HTR-8/SVneo (cell line): ENCODE data around the gene COQ2.

ENCODE experiments used
- DNase-seq: peaks from one replicate; pipeline ENCODE4 v3.0.0; 2011; ENCODE audit warnings: low spot score, mixed read lengths; ENCODE audit not compliant: insufficient read length
- FAIRE-seq: peaks from 2 replicates; lab custom pipeline; 2011; peaks lifted over from hg19 to GRCh38; lab: Jason Lieb, UNC

The COQ2 gene

DNA sequence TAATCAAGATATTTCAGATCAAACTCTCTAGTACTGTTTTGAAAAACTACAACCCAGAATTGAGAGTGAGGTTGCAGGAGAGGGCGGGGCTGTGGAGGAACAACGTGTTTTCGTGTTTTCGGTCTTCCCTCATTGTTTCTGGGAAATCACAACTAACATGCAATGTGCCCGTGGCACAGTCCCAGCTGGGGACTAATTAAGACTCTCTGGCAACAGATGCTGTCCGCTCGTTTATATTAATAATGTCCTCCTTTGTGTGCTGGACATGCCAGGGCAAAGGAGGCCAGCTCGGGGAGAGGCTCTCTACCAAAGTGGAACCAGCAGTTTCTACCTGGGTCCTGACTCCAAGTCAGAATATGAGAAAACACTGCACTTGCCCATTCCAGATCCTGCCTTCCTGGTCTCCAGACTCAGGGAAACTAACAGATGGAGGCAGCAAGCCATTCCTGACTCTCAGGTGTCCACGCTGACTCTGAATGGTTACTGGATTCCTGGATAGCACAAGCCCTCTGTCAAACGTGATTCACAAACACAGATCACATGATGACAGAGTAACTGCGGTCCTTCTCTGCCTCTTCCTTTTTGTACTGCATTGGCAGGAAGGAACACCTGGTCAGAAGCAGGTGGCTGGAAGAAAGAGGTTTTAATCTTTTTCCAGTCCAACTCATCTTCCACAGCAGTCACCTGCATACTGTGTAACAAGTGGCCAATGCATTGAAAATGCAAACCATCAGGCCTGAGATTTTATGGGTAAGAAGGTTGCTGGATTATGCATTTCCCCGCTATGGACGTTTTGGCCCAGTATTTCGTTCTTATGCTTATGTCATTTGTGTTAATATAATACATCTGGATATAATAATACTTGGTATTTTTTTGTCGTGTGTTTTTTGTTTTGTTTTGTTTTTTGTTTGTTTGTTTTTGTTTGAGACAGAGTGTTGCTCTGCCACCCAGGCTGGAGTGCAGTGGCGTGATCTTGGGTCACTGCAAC is 65.0 kb downstream of the COQ2 start:
- DNase-seq, result no peak
- no peak for FAIRE-seq

GRCh38 chr4:83217721-83218522 is 66.7 kb downstream of the COQ2 start:
- FAIRE-seq (no peak), DNase-seq (peak; percentile 5)

DNA sequence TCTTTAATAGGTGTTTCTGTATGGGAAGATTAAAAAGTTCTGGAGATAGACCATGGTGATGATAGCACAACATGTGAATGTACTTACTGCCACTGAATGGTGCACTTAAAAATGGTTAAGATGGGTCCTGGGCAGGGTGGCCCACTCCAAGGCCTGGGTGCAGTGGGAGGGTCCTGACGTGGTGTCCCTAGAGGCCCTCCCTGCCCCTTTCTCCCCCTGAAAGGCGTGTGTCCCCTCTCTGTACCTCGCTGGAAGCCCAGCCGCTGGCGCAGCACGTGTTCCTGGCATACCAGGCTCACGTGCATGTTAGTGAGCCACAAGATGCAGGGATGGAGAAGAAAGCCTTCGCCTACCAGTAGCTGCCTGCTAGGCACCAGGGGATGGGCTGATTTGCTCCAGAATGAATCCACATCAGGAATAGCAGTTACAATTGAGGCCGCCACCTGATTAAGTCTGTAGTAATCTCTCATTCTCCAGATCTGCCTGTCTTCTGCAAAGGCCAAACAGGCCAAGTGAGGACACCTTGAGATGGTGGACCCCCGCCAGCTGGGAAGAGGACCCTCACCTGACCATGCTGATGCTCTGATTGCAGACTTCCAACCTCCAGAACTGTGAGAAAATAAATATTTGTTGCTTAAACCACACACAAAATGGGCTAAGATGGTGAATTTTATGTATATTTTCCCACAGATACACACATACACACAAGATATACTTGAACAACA is 67.5 kb downstream of the COQ2 start:
- no peak for DNase-seq
- no peak for FAIRE-seq

- DNase-seq (no peak), FAIRE-seq (no peak)
These were observed 70.5 kb downstream of the COQ2 start for GRCh38 chr4:83214079-83214478.
